PC-3 (cell line): Measurements from ENCODE around the gene SELE.

ENCODE experiments used
- EZH2phosphoT487 ChIP-seq: fragments of 300-600 bp; sonication (generic); IDR thresholded peaks from 2 replicates; pipeline ENCODE4 v1.6.1; 2018; ENCODE audit warnings: mild to moderate bottlenecking, antibody characterized with exemption, low read length, borderline replicate concordance
- TF ChIP-seq, protein P1 (sequence below): fragments of 300-600 bp; sonication (generic); conservative IDR thresholded peaks from 2 replicates; pipeline ENCODE4 v1.5.1; 2017; ENCODE audit warnings: antibody characterized with exemption, low read depth, mild to moderate bottlenecking, low read length

DNA sequence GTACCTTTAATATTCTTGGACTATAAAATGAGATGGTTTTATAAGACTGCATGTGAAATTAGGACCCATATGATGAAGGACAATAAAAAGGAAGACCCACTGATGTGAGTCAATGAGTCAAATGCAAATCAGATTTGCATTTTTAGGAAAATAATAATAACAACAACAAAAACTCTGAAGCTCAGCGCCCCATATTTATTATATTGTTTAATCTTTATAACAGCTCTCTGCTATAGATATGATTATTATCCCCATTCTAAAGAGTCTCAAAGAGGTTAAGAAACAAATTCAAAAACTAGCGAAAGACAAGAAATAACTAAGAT, 21.6 kb downstream of the SELE start:
- TF ChIP-seq, protein P1, sequence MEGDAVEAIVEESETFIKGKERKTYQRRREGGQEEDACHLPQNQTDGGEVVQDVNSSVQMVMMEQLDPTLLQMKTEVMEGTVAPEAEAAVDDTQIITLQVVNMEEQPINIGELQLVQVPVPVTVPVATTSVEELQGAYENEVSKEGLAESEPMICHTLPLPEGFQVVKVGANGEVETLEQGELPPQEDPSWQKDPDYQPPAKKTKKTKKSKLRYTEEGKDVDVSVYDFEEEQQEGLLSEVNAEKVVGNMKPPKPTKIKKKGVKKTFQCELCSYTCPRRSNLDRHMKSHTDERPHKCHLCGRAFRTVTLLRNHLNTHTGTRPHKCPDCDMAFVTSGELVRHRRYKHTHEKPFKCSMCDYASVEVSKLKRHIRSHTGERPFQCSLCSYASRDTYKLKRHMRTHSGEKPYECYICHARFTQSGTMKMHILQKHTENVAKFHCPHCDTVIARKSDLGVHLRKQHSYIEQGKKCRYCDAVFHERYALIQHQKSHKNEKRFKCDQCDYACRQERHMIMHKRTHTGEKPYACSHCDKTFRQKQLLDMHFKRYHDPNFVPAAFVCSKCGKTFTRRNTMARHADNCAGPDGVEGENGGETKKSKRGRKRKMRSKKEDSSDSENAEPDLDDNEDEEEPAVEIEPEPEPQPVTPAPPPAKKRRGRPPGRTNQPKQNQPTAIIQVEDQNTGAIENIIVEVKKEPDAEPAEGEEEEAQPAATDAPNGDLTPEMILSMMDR = no peak
- no peak for TF ChIP-seq EZH2phosphoT487
